NCI-H1694 (cell line): ENCODE measurements around the gene BICC1.

Source experiments
- DNase-seq: peaks from one replicate; lab custom pipeline; 2025; lab: John Stamatoyannopoulos, UW

BICC1 gene

GRCh38 chr10:58515291-58515941, 2.7 kb downstream of the BICC1 start:
- DNase-seq = no peak

- no peak for DNase-seq
These were observed 3.4 kb downstream of the BICC1 start for GRCh38 chr10:58516119-58516518.

- DNase-seq = no peak
These were observed 4.0 kb downstream of the BICC1 start for GRCh38 chr10:58516671-58517070.

- no peak for DNase-seq
These were observed 4.4 kb downstream of the BICC1 start for GRCh38 chr10:58517081-58517480.

- DNase-seq = no peak
These were observed 5.1 kb downstream of the BICC1 start for GRCh38 chr10:58517491-58518355.

GRCh38 chr10:58518775-58519174, 6.1 kb downstream of the BICC1 start:
- no peak for DNase-seq

- no peak for DNase-seq
These were observed 16.5 kb downstream of the BICC1 start for GRCh38 chr10:58529077-58529728.

- DNase-seq = peak; percentile 38
These were observed 18.5 kb downstream of the BICC1 start for GRCh38 chr10:58531084-58531695.

GRCh38 chr10:58535311-58535710, 22.6 kb downstream of the BICC1 start:
- DNase-seq = no peak

GRCh38 chr10:58543141-58543540, 30.5 kb downstream of the BICC1 start:
- DNase-seq = no peak

- no peak for DNase-seq
These were observed 31.5 kb downstream of the BICC1 start for GRCh38 chr10:58544135-58544534.

GRCh38 chr10:58545427-58545826, 32.8 kb downstream of the BICC1 start:
- no peak for DNase-seq

- no peak for DNase-seq
These were observed 33.5 kb downstream of the BICC1 start for GRCh38 chr10:58546137-58546536.

GRCh38 chr10:58546722-58547445, 34.2 kb downstream of the BICC1 start:
- no peak for DNase-seq

- DNase-seq = no peak
These were observed 35.3 kb downstream of the BICC1 start for GRCh38 chr10:58547963-58548362.

- DNase-seq = no peak
These were observed 41.6 kb downstream of the BICC1 start for GRCh38 chr10:58554316-58554715.

GRCh38 chr10:58555170-58555929, 42.7 kb downstream of the BICC1 start:
- no peak for DNase-seq

GRCh38 chr10:58555930-58556311, 43.2 kb downstream of the BICC1 start:
- no peak for DNase-seq

- DNase-seq = no peak
These were observed 44.0 kb downstream of the BICC1 start for GRCh38 chr10:58556516-58557165.

- no peak for DNase-seq
These were observed 45.0 kb downstream of the BICC1 start for GRCh38 chr10:58557714-58558113.

GRCh38 chr10:58560068-58560467, 47.4 kb downstream of the BICC1 start:
- no peak for DNase-seq
